ENCODE results near the gene GLDN.

GRCh38 chr15:51416129-51416528, 74.7 kb downstream of the GLDN start:
- TF ChIP-seq, protein P1, sequence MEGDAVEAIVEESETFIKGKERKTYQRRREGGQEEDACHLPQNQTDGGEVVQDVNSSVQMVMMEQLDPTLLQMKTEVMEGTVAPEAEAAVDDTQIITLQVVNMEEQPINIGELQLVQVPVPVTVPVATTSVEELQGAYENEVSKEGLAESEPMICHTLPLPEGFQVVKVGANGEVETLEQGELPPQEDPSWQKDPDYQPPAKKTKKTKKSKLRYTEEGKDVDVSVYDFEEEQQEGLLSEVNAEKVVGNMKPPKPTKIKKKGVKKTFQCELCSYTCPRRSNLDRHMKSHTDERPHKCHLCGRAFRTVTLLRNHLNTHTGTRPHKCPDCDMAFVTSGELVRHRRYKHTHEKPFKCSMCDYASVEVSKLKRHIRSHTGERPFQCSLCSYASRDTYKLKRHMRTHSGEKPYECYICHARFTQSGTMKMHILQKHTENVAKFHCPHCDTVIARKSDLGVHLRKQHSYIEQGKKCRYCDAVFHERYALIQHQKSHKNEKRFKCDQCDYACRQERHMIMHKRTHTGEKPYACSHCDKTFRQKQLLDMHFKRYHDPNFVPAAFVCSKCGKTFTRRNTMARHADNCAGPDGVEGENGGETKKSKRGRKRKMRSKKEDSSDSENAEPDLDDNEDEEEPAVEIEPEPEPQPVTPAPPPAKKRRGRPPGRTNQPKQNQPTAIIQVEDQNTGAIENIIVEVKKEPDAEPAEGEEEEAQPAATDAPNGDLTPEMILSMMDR (IDR thresholded peaks at IDR 0.05; ENCODE audit: insufficient read depth, low read depth, low read length) = no peak
- TF ChIP-seq EZH2 (IDR thresholded peaks at IDR 0.05; ENCODE audit: insufficient read depth, low read length) = no peak

Measured in astrocyte (in vitro differentiated cells and primary cell).